Measurements from ENCODE around the gene PHF12. TPM values are rescaled to one million over a fixed set of nuclear protein-coding genes. Genes with fewer than 3 reads are reported as not detected.

The PHF12 gene
- total RNA-seq, 1 experiment from 2014 or later = 36.0 TPM

- Histone ChIP-seq H3K4me1 (replicated peaks; ENCODE audit: insufficient read depth) (peaks cover 11% of the 10 kb centered on the region; the same call in 1 of the 2 replicates), H4K20me1 (ENCODE audit: insufficient read depth) (no peaks in the 10 kb centered on the region), H3K4me2 (no peak overlapping the region), H3K9me2 (ENCODE audit: insufficient read depth) (no peaks in the 10 kb centered on the region), H3K36me3 (ENCODE audit: low read depth) (no peaks in the 10 kb centered on the region), H3K27me3 (ENCODE audit: insufficient read depth, low read depth) (0 out of 2 replicates have a peak, but pooled peaks cover 5% of the 10 kb centered on the region), H3K4me3 (no peak overlapping the region), H2AFZ (no peak overlapping the region), H3K9me3 (ENCODE audit: insufficient read depth, low read depth) (no peaks in the 10 kb centered on the region), H3K79me2 (ENCODE audit: low read depth) (no peaks in the 10 kb centered on the region), H3K27ac (no peak overlapping the region), H3F3A (ENCODE audit: insufficient read depth, low read depth) (0 out of 2 replicates have a peak, but pooled peaks cover 5% of the 10 kb centered on the region)
- no TSS peak for BruUV-seq (replicated peaks)
- no peak for TF ChIP-seq EZH2 (IDR thresholded peaks at IDR 0.05; ENCODE audit: low read depth)
- no peak for TF ChIP-seq CTCF (conservative IDR thresholded peaks at IDR 0.05)
- POLR2A ChIA-PET (ENCODE audit: unreplicated experiment) = no interaction called here
- intact Hi-C loops (cut with micrococcal nuclease; ENCODE audit: unreplicated experiment) = loop anchor here (5.0 kb wide), 1 partner anchor 398 kb away; no protein-coding TSS in a partner anchor
- CTCF ChIA-PET = no interaction called here
- no peak for DNase-seq
Measured at GRCh38 chr17:28968914-28969295, 17.6 kb upstream of the PHF12 start.

GRCh38 chr17:28968231-28968913 is 17.1 kb upstream of the PHF12 start:
- 0 out of 2 replicates have a peak, but pooled peaks cover under 1% of the 10 kb centered on the region for H3K27me3 ChIP-seq (ENCODE audit: insufficient read depth, low read depth)
- no TSS peak for BruUV-seq (replicated peaks)
- peaks cover 11% of the 10 kb centered on the region; the same call in 1 of the 2 replicates for H3K4me1 ChIP-seq (replicated peaks; ENCODE audit: insufficient read depth)
- H3K9me2 ChIP-seq (ENCODE audit: insufficient read depth) = no peaks in the 10 kb centered on the region
- no peak overlapping the region for H2AFZ ChIP-seq
- peaks cover 5% of the 10 kb centered on the region; the same call in 1 of the 2 replicates for H3F3A ChIP-seq (ENCODE audit: insufficient read depth, low read depth)
- intact Hi-C loops (cut with micrococcal nuclease; ENCODE audit: unreplicated experiment) = loop anchor here (5.0 kb wide), 1 partner anchor 399 kb away; no protein-coding TSS in a partner anchor
- H3K27ac ChIP-seq = no peak overlapping the region
- CTCF ChIA-PET = interaction anchor here (1.3 kb wide), 1 partner anchor 148 kb away, joined by 3 read pairs; no protein-coding TSS in a partner anchor
- H3K4me3 ChIP-seq = no peak overlapping the region
- TF ChIP-seq CTCF (conservative IDR thresholded peaks at IDR 0.05) (no peak), EZH2 (IDR thresholded peaks at IDR 0.05; ENCODE audit: low read depth) (no peak)
- no peaks in the 10 kb centered on the region for H3K36me3 ChIP-seq (ENCODE audit: low read depth)
- H4K20me1 ChIP-seq (ENCODE audit: insufficient read depth) = no peaks in the 10 kb centered on the region
- no peak overlapping the region for H3K4me2 ChIP-seq
- H3K79me2 ChIP-seq (ENCODE audit: low read depth) = no peaks in the 10 kb centered on the region
- no peaks in the 10 kb centered on the region for H3K9me3 ChIP-seq (ENCODE audit: insufficient read depth, low read depth)
- no peak for DNase-seq
- POLR2A ChIA-PET (ENCODE audit: unreplicated experiment) = interaction anchor here (0.6 kb wide), 1 partner anchor 48 kb away, joined by 3 read pairs; no protein-coding TSS in a partner anchor

- Histone ChIP-seq H3K9me3 (ENCODE audit: insufficient read depth, low read depth) (no peaks in the 10 kb centered on the region), H3K27me3 (ENCODE audit: insufficient read depth, low read depth) (no peaks in the 10 kb centered on the region), H3F3A (ENCODE audit: insufficient read depth, low read depth) (peaks cover 5% of the 10 kb centered on the region; the same call in 1 of the 2 replicates), H3K79me2 (ENCODE audit: low read depth) (no peaks in the 10 kb centered on the region), H3K4me3 (no peak overlapping the region), H3K4me1 (replicated peaks; ENCODE audit: insufficient read depth) (peaks cover 11% of the 10 kb centered on the region; the same call in 1 of the 2 replicates), H4K20me1 (ENCODE audit: insufficient read depth) (no peaks in the 10 kb centered on the region), H3K9me2 (ENCODE audit: insufficient read depth) (no peaks in the 10 kb centered on the region), H3K4me2 (no peak overlapping the region), H2AFZ (no peak overlapping the region), H3K36me3 (ENCODE audit: low read depth) (no peaks in the 10 kb centered on the region), H3K27ac (no peak overlapping the region)
- POLR2A ChIA-PET (ENCODE audit: unreplicated experiment) = no interaction called here
- intact Hi-C loops (cut with micrococcal nuclease; ENCODE audit: unreplicated experiment) = loop anchor here (5.0 kb wide), 1 partner anchor 400 kb away; no protein-coding TSS in a partner anchor
- no peak for TF ChIP-seq CTCF (conservative IDR thresholded peaks at IDR 0.05)
- TF ChIP-seq EZH2 (IDR thresholded peaks at IDR 0.05; ENCODE audit: low read depth) = no peak
- DNase-seq = no peak
- CTCF ChIA-PET = interaction anchor here (1.3 kb wide), 1 partner anchor 149 kb away, joined by 3 read pairs; no protein-coding TSS in a partner anchor
- no TSS peak for BruUV-seq (replicated peaks)
Measured at GRCh38 chr17:28967221-28968135, 16.2 kb upstream of the PHF12 start.
